Posterior cingulate gyrus (tissue), 11 donors: ENCODE measurements around the gene ATP6V0E1.
"Not testable (repeated sequence)": the region's sequence is repeated elsewhere in the genome, so short reads cannot be mapped to it uniquely, and the experiment has no call there.

Experiments
- DNase-seq, 10 donors: peaks; one replicate each; pipeline versions ENCODE4 v3.0.0 to v3.0.0-alpha.2; 2020 to 2021; ENCODE audit warnings: mixed read lengths in 3 of 10
- intact Hi-C: fragments of 100-400 bp; cut with DNase I; formaldehyde crosslinking; loops from one replicate; pipeline ENCODE4 v1.15.1; 2023

Gene ATP6V0E1

DNA sequence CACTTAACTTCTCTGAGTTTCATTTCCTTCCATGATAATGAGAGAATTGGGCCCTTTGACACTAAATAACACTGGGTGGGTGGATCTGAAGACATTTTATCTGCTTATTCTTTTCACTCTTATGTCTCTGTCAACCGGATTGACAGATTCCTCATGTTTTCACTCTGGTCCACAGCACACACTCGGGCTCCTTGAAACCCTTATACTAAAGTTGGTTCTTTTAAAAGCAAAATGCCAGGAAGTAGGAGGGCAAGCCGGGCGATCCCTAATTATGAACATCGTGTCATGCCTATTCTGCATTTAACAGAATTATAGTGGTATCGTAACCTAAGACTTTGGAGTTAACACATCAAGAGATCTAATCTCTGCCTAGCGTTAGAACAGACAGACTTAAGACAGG lies 44.3 kb downstream of the ATP6V0E1 start:
- intact Hi-C loops = no loop called here
- DNase-seq = no peak

DNA sequence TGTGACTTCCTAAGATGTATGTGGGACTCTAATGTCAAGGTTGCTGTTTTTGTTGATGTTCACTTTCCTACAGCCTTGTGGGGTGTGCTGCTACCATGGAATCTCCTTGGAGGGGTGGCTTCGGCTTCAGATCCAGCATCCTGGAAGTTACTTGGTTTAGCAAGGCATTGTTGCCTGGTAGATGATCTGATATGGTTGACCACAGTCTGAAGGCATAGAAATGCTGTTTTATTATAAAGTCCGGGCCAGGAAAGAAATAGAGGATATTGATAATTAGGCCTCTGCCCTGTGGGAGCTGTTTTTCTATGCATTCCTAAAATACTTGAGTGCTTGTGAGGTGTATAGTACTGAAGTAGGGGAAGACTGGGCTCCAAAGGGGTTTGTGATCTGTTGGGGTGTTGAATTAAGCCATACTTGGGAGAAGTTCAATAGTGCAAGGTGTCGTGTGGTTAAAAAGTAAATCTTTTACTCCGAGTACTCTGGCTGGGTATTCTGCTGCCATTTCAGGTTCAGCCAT lies 45.3 kb downstream of the ATP6V0E1 start:
- intact Hi-C loops = no loop called here
- no peak for DNase-seq

DNA sequence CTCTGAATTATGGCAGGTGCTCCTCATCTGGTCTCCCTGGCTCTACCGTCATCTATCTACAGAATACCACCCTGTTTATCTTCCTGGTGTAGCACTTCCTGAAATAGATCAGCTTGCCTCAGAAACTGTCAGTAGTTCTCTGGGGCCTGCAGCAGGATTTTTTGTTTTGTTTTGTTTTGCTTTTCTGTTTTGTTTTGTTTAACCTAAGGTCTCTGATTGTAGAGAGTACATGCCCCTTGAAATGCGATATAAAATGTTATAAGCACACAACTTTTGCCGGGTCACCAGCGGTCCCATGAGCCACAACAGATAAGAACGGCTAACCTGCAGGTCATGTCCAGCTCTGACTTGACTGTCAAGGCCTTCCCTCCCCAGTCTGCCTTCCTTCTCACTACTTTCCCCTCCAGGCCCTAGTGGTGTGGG lies 45.9 kb downstream of the ATP6V0E1 start:
- intact Hi-C loops = no loop called here
- DNase-seq = peak in 1 of 10 donors; percentile 43

DNA sequence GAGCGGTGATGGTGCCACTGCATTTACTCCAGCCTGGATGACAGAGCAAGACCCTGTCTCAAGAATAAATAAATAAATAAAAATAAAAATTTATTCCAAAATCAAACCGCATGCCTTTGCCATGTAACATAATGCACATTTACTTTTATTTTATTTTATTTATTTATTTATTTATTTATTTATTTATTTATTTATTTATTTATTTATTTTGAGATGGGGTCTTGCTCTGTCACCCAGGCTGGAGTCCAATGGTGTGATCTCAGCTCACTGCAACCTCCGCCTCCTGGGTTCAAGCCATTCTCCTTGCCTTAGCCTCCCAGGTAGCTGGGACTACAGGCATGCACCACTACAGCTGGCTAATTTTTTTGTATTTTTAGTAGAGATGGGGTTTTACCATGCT lies 48.5 kb downstream of the ATP6V0E1 start:
- intact Hi-C loops = not testable (repeated sequence)
- peak in 1 of 10 donors; percentile 22 for DNase-seq

DNA sequence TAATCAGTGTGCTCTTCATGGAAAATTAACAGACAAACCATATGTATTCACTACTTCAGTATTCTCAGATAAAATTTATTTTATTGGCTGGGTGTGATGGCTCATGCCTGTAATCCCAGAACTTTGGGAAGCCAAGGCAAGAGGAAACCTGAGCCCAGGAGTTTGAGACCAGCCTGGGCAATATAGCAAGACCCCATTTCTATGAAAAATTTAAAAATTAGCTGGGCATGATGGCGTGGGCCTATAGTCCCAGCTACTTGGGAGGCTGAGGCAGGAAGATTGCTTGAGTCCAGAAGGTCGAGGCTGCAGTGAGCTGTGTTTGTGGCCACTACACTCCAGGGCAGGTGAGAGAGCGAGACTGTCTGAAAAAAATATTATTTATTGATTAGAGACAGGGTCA lies 49.2 kb downstream of the ATP6V0E1 start:
- no peak for DNase-seq

DNA sequence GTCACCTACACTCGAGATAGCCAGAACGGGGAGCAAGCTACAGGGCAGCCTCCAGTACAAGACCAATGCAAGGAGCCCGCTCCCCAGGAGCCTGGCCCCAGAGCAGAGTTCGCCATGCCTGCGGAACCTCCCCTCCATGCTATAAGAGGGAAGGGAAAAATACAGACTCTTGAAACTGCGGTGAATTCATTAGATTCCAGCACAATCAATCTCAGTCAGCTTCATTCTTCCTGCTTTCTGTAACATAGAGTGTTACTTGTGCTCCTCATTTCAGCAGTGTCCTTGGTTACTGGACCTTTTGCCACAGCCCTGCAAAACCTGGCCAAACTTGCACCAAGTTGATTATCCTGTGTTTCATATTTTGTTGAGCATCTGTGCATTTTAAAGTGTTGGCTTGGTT lies 50.4 kb downstream of the ATP6V0E1 start:
- intact Hi-C loops = no loop called here
- peak in 1 of 10 donors; percentile 29 for DNase-seq

More for the DNA sequence above, 49.2 kb downstream of the ATP6V0E1 start:
- intact Hi-C loops = no loop called here

DNA sequence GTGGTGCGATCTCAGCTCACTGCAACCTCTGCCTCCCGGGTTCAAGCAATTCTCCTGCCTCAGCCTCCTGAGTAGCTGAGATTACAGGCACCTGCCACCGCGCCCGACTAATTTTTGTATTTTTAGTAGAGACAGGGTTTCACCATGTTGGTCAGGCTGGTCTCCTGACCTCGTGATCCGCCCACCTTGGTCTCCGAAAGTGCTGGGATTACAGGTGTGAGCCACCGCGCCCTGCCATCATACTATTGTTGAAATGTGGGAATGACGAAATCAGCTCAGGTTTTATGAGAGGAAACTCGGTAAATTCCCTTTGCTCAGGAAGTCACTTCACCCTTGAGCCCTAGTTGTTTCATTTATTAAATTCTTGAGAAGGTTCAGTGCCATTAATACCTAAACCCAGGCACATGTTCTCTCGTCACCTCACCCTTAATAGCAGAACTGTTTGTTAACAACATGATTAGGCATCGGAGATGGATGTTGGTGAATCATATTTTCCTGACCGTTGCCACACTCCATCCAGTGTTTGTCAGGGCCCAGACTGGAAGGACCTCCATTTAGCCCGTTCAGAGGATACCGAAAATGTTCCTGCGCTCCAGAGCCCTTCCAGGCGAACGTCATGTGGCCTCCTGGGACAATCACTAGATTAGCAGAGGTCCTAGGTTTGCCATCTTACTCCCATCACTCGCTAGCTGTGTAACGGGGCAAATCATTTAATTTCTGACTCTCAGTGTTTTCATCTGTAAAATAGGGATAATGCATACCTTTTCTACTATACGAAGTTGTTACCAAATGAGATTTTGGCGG lies 52.5 kb downstream of the ATP6V0E1 start:
- intact Hi-C loops = no loop called here
- peak in 1 of 10 donors; percentile 55 for DNase-seq

DNA sequence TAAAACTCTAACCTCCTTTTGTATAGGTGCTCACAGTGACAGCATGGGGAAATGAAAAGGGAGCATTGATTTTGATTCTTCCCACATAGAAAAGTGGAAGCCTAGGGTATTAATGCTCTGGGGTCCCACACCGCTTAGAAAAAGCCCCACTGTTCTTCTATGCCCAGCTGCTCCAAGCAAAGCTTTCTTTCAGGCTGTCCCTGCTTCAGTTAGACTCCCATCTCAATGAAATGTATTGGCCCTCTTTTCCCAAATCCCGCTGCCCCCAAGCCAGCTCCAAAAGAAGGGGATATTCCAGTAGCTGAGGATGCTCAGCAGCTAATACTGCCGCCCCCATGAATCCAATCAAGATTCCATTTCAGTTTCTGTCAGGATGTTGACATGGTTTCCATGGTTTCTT lies 55.6 kb downstream of the ATP6V0E1 start:
- DNase-seq = peak in 1 of 10 donors; percentile 15
- intact Hi-C loops = no loop called here

DNA sequence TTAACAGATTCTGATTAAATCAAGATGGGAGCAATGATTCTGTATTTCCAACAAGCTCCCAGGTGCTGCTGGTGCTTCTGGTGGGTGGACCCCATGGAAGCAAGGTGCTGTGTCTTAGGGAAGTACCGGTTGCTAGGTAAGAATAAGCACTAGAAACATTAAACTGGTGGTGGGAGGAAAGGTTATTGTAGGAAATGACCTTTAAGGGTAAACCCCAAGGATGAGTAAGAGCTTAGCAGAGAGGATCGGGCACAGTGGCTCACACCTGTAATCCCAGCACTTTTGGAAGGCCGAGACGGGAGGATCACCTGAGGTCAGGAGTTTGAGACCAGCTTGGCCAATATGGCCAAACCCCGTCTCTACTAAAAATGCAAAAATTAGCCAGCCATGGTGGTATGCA lies 56.4 kb downstream of the ATP6V0E1 start:
- peak in 1 of 10 donors; percentile 27 for DNase-seq
- intact Hi-C loops = no loop called here

DNA sequence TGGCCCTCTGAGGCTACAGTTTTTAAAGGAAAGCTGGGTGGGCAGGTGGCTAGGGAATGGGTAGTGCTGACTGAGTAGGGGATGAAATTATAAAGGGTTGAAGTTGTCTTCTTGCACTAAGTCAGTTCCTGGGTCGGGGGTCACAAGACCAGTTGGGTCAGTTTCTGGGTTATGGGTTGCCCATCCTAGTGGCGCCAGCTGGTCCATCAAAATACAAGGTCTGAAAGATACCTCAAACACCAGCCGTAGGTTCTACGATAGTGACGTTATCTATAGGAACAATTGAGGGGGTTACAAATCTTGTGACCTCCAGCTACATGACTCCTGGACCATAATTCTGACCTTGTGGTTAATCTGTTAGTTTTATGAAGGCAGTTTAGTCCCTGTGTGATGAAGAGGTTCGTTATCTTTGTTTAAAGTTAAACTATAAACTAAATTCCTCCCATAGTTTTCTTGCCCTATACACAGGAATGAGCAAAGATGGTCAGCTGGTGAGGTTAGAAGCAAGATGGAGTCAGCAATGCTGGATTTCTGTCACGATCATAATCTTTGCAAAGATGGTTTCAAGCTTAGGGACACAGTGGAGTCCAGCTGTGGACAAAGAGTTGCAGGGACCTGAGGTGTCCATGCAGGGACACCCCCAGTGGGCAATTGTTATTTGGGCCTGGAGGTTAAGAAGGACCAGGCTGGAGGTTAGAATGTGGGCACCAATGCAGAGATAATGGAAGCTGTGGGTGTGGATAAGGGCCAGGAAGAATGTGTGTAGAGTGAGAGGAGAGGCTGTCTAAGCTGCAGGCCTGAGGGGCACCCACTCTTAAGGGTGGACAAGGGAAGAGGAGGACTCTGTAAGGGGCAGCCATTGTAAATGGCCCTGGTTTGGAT lies 58.6 kb downstream of the ATP6V0E1 start:
- intact Hi-C loops = no loop called here
- DNase-seq = no peak

DNA sequence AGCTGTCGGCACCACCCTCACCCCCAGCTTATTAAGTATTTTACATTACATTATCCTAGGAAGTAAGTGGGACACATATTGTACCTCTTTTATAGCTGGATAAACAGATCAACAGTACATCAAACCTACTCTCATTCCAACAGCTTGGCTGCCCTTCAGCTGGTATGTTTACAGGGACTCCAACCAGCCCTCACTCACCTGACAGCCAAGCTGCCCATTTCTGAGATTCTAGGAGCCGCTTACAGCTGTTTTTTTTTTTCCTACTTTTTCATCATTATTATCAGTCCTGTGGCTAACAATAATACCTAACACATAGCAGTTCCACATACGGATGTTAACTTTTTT lies 59.2 kb downstream of the ATP6V0E1 start:
- intact Hi-C loops = no loop called here
- no peak for DNase-seq

DNA sequence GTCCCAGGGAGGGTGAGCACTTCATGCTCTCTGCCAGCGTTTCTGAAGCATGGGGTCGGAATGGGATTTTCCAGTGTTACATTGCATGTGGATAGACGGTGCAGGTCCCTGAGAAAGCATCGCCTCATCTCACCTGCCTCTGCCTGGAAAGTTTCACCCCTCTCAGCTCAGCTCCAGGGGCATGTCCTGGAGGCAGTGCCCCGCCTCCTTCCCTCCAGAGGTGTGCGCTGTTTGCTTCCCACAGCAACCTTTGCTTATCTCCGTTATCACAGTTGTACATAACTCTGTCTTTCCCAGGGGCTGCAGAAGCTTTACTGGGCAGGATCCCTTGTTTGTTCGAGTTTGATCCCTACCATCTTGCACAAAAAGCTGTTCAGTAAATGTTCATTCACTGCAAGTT lies 61.9 kb downstream of the ATP6V0E1 start:
- no peak for DNase-seq
- intact Hi-C loops = no loop called here

DNA sequence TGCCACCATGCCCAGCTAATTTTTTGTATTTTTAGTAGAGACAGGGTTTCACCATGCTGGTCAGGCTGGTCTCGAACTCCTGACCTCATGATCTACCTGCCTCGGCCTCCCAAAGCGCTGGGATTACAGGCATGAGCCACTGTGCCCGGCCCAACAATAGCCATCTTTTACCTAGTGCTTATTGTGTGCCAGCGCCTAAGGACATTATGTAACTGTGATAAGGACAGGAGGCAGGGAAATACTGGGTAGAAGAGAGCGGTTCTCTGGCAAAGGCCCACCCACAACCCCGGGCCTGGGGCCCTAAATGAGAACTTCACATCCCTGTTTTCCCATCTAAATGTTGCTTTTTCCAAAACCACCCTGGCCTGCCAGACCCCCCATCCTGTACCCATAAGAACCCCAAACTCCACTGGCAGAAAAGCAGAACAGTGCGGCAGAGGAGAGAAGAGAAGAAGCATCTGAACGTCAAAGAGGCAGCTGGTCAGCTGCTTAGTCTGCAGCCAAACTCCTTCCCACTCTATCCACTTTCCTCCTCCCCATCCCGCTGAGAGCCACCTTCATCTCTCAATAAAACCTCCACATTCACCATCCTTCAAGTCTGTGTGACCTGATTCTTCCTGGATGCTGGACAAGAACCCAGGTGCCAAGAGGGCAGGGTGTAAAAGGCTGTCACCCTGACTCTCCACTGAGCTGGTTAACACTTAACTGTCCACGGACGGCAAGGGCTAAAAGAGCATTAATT lies 63.7 kb downstream of the ATP6V0E1 start:
- peak in 3 of 10 donors; percentile 13 to 82 (median 14) for DNase-seq
- intact Hi-C loops = not testable (repeated sequence)

DNA sequence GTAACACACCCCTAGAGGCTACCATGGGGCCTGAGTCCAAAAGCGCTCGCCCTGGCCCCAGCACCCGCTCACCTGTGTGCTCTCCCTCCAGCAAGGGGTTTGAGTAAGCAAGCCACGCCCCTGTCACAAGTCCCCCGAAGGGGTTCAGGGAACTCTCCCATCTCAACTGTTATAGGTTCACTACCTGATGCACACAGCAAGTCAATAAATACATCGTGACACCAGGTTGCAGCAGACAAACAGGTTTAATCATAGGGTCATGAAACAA lies 64.2 kb downstream of the ATP6V0E1 start:
- intact Hi-C loops = no loop called here
- DNase-seq = peak in 1 of 10 donors; percentile 69

DNA sequence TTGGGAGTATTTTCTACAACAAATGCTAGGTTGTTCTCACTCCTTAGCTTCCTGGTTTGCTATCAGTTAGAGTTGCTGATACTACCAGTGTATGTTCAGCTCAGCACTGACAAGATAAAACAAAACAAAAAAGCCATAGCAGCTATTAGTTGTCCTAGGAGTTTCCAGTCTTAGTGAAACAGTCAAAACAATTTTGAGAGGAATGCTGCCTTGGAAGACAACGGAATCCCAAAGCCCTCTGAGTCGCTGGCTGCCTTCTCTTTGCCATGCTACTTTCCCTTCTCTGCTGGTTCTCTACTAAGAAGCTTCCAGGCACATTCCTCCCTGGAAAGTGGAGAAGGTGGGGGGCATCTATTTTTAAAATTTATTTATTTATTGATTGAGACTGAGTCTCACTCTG lies 67.2 kb downstream of the ATP6V0E1 start:
- DNase-seq = no peak
- intact Hi-C loops = no loop called here

DNA sequence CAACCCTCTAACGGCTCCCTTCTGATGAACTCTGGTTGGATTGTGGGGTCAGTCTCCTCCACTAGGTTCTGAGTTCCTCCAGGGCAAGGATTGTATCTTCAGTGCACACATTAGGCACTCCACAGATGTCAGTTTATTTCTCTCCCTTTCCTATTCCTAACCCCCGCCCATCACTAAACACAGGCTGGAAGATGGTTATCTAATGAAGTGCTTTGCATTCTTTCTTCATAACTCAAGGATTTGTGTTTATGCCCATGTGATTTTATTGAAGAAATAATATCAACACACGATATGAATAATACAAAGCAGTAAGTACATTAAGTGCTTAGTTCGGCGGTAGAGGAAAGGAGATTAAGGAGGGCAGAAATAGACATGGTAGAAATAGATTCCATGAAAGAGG lies 68.2 kb downstream of the ATP6V0E1 start:
- intact Hi-C loops = no loop called here

DNA sequence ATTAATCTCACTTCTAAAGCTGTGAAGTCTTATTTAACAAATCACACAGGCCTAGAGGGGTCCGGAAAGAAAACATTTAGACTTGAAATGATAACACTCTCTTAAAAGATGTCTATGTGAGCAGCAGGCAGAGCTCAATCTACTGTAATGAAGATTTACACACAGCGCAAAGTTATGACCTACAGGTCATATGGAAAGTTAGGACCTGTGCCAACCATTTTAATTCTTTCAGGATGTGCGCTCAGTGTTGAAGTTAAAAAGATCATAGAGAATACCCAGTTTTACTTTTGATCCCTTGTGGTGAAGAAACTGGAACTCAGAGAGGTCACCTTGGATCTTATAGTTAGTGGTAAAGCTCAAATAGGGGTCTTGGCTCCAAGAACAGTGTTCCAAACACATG lies 69.5 kb downstream of the ATP6V0E1 start:
- no peak for DNase-seq
- intact Hi-C loops = no loop called here

More for the DNA sequence above, 68.2 kb downstream of the ATP6V0E1 start:
- no peak for DNase-seq

DNA sequence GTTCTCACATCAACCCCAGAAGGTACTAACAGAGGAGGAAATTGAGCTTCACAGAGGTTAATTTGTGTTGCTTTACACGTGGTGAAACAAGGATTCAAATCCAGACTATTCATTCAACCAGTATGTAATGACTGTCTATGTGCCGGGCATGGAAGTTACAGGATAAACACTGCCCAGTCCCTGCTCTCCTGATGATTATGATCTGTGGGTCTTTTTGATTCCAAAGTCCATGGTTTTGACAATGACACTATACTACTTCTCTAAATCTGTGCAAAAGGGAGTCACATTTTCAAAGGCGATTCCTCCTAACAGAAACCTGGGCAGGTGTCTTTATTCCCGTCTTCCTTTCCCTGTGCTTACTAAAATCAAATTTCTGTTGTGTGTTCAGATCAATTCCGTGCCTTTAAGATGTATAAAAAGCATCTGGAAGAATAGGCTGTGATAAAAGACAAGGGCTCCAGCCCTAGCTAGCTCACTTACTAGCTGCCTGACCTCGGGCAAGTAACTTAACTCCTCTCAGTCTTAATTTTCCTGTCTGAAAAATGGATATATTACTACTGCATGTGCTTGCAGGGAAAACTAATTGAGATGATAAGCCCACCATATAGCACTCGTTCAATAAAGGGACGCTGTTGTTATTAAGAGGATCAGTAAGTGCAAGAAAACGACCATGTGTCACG lies 71.6 kb downstream of the ATP6V0E1 start:
- no peak for DNase-seq
- intact Hi-C loops = loop anchor here (5.0 kb wide), 2 partner anchors 33 to 73 kb away; partner anchors contain the start of gene ATP6V0E1

DNA sequence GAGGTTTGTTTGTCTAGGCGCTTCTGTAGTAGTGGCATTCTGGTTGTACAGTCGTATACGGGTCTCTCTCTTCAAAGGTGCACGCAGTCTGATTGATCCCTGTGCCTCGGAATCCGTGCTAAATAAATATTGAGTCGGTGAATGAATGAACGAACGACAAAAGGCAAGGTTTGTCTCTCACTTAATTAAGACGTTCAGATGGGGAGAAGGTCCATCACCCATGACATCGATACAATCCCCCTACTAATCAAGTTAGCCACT lies 72.1 kb downstream of the ATP6V0E1 start:
- intact Hi-C loops = loop anchor here (5.0 kb wide), 2 partner anchors 33 to 73 kb away; partner anchors contain the start of gene ATP6V0E1

More for the DNA sequence above, 72.1 kb downstream of the ATP6V0E1 start:
- DNase-seq = no peak
